ENCODE results near the gene TRIM38.

The TRIM38 gene

DNA sequence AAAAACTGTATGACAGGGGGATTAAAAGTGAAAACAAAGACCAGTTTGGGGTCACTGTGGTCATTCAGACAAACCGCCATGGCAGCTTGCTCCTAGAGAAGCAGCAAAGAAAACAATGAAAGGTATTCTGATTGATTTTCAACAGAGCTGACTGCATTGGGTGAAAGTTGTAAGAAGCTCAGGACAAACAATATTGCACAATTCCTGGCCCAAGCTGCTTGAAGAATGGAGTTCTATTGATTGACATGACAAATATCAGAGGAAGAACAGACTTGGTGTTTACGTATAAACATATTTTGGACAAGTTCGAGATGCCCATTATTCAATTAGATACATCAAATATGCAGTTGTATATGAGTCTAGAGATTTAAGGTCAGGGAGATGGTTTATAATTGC is 62.0 kb downstream of the TRIM38 start:
- Histone ChIP-seq H3K27me3 (ENCODE audit: control insufficient read depth in 5 of 5, insufficient read depth in 4 of 5, low read length in 5 of 5) (no peaks in the 10 kb centered on the region), H3K36me3 (ENCODE audit: control insufficient read depth in 5 of 5, insufficient read depth in 5 of 5, low read length in 5 of 5) (no peaks in the 10 kb centered on the region), H3K27ac (ENCODE audit: low read depth, low read length) (no peak overlapping the region)

DNA sequence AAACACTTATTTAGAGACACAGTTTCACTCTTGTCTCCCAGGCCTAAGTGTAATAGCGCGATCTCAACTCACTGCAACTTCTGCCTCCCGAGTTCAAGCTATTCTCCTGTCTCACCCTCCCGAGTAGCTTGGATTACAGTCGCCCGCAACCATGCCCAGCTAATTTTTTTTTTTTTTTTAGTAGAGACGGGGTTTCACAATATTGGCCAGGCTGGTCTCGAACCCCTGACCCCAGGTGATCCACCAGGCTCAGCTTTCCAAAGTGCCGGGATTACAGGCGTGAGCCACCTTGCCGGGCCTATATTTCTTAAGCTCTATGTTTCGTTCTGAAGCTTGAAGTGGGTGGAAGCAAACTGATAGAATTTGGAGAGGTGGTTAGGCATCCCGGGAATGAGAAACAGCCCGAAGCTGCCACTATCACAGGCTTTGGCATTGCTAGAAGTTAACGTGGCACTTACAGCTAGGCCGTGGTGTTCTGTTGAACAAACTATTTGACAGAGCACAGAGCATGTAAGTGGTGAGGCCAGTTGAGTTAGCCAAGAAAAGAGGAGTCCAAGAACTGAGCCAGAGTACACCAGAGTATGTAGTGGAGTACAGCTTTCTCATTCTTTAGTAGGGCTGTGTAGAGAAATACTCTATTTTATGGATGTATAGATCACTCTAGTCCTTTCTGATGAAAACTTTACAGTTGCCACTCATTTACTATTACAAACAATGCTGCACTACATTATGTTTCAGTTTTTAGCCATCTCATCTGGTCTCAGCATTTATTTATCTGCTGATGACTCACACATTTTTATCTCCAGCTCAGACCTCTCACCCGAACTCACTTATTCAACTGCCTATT is 62.7 kb downstream of the TRIM38 start:
- no peak overlapping the region for H3K9ac ChIP-seq (ENCODE audit: low read length in 5 of 5)
- no peaks in the 10 kb centered on the region for H3K27me3 ChIP-seq (ENCODE audit: control insufficient read depth in 5 of 5, insufficient read depth in 4 of 5, low read length in 5 of 5)
- H3K36me3 ChIP-seq (ENCODE audit: control insufficient read depth in 5 of 5, insufficient read depth in 5 of 5, low read length in 5 of 5) = no peaks in the 10 kb centered on the region
- H3K4me3 ChIP-seq (ENCODE audit: low read depth in 1 of 5, low read length in 5 of 5) = no peak overlapping the region
- H3K9me3 ChIP-seq (ENCODE audit: control insufficient read depth in 5 of 5, low read length in 5 of 5) = no peaks in the 10 kb centered on the region
- peak overlapping the region; percentile 88 for H3K27ac ChIP-seq (ENCODE audit: low read depth, low read length)
- H3K4me1 ChIP-seq (ENCODE audit: control insufficient read depth in 5 of 5, insufficient read depth in 5 of 5, low read length in 5 of 5) = peaks cover 0 to 38% (median 33%) of the 10 kb centered on the region in 5 donors

More for the DNA sequence above, 62.0 kb downstream of the TRIM38 start:
- H3K9me3 ChIP-seq (ENCODE audit: control insufficient read depth in 5 of 5, low read length in 5 of 5) = no peaks in the 10 kb centered on the region
- peaks cover 0 to 42% (median 39%) of the 10 kb centered on the region in 5 donors for H3K4me1 ChIP-seq (ENCODE audit: control insufficient read depth in 5 of 5, insufficient read depth in 5 of 5, low read length in 5 of 5)
- no peak overlapping the region for H3K9ac ChIP-seq (ENCODE audit: low read length in 5 of 5)
- no peak overlapping the region for H3K4me3 ChIP-seq (ENCODE audit: low read depth in 1 of 5, low read length in 5 of 5)

DNA sequence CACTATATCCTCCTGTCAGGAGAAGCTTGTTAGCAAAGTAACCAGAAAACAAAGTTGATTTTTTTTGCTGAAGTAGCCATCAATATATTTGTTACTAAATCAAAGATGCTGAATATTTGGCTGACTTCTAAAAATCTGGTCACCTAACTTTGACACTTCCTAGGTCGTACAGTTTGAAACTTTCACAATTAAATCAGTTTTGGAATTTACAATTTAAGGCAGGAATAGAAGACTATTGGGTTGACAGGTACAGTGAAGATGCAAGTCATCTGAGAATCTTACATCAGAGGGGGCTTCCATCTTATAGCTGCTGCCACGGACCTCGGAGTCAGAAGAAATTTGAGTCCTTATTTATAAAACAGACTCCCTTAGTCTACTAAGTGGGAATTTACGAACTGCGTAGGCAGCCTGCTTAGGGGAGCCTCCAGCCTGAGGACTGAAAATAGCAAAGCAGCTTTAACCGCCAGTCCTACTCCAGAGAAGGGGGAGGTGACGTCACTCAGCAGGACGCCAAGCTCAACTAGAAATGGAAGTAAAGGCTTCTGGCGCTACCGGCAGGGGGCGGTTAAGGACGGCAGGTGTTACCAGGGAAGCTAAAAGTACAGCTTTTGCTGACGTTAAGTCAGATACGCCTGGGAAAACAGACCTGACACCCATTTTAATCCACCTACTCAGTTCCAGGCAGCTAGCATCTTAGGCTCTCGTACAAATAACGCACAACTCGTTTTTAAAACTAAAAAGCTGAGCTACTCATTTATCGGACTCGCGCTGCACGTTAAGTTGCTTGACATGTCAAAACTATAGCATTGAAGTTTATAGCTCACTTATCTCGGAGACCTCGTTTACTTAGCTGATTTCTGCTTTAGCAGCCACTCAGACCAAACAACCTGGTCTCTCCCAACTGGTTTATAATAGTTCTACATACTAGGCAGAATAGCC is 63.6 kb downstream of the TRIM38 start:
- H3K9me3 ChIP-seq (ENCODE audit: control insufficient read depth in 5 of 5, low read length in 5 of 5) = no peaks in the 10 kb centered on the region
- H3K27me3 ChIP-seq (ENCODE audit: control insufficient read depth in 5 of 5, insufficient read depth in 4 of 5, low read length in 5 of 5) = no peaks in the 10 kb centered on the region
- peak overlapping the region; percentile 20 to 79 (median 57) for H3K9ac ChIP-seq (ENCODE audit: low read length in 5 of 5)
- peaks cover 0 to 31% (median 27%) of the 10 kb centered on the region in 5 donors for H3K4me1 ChIP-seq (ENCODE audit: control insufficient read depth in 5 of 5, insufficient read depth in 5 of 5, low read length in 5 of 5)
- H3K36me3 ChIP-seq (ENCODE audit: control insufficient read depth in 5 of 5, insufficient read depth in 5 of 5, low read length in 5 of 5) = no peaks in the 10 kb centered on the region
- H3K27ac ChIP-seq (ENCODE audit: low read depth, low read length) = peak overlapping the region; percentile 88
- H3K4me3 ChIP-seq (ENCODE audit: low read depth in 1 of 5, low read length in 5 of 5) = peak overlapping the region; percentile 70 to 98 (median 94)

DNA sequence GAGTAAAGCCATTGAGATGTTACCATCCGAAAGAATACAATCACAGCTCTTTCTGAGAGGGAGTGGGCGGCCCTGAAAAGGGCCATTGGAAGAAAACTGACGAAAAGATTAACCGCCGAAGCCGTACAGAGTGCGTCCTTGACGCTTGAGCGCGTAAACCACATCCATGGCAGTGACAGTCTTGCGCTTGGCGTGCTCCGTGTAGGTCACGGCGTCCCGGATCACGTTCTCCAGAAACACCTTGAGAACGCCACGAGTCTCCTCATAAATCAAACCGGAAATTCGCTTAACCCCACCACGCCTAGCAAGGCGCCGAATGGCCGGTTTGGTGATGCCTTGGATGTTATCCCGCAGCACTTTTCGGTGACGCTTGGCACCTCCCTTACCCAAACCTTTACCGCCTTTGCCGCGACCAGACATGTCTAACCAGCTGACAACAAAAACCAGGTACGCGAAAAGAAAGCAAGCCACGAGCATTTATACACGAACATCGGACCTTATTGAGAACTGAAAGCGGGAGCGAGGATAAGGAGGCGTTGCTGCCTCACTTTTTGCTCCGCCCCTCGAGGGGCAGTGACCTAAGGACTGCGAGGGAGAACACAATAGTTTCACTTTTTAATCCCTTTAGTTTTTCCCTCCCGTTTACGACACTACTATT is 64.4 kb downstream of the TRIM38 start:
- peaks cover 0 to 34% (median 32%) of the 10 kb centered on the region in 5 donors for H3K4me1 ChIP-seq (ENCODE audit: control insufficient read depth in 5 of 5, insufficient read depth in 5 of 5, low read length in 5 of 5)
- no peaks in the 10 kb centered on the region for H3K27me3 ChIP-seq (ENCODE audit: control insufficient read depth in 5 of 5, insufficient read depth in 4 of 5, low read length in 5 of 5)
- no peaks in the 10 kb centered on the region for H3K36me3 ChIP-seq (ENCODE audit: control insufficient read depth in 5 of 5, insufficient read depth in 5 of 5, low read length in 5 of 5)

DNA sequence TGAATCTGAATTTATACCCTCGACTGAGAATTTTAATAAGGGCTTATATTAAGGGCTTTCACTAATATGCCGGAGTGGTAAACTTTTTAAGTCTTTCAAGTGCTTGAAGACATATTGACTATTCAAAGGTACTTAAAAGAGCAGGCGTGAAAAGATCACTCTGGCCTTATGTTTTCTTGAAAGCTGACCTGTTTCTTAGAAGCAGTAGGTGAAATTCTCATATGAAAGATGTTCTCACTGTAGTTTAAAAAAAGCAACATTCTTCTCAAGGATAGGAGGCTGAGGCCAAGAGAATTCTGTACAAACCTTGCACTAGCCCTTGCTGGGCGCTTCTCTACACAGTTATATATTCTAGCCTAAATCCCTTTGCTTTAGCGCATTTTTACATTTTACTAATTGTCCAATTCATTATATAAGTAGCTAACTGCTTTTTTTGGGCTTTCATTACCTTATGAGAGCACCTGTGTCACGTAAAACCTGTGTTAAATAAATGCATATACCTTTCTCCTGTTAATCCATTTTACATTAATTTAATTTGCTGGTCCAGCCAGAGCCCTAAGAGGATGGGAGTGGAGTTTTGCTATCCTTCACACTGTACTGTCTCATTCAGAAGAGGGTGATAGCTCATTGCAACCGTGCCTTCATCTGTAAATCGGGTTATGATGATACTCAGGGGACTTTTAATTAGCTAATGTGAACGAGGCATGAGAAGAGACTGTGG is 65.0 kb downstream of the TRIM38 start:
- Histone ChIP-seq H3K9me3 (ENCODE audit: control insufficient read depth in 5 of 5, low read length in 5 of 5) (no peaks in the 10 kb centered on the region), H3K4me3 (ENCODE audit: low read depth in 1 of 5, low read length in 5 of 5) (peak overlapping the region; percentile 70 to 98 (median 94)), H3K27ac (ENCODE audit: low read depth, low read length) (peak overlapping the region; percentile 88), H3K4me1 (ENCODE audit: control insufficient read depth in 5 of 5, insufficient read depth in 5 of 5, low read length in 5 of 5) (peaks cover 0 to 38% (median 37%) of the 10 kb centered on the region in 5 donors), H3K9ac (ENCODE audit: low read length in 5 of 5) (peak overlapping the region; percentile 29 to 76 (median 57)), H3K36me3 (ENCODE audit: control insufficient read depth in 5 of 5, insufficient read depth in 5 of 5, low read length in 5 of 5) (no peaks in the 10 kb centered on the region), H3K27me3 (ENCODE audit: control insufficient read depth in 5 of 5, insufficient read depth in 4 of 5, low read length in 5 of 5) (no peaks in the 10 kb centered on the region)

More for the DNA sequence above, 64.4 kb downstream of the TRIM38 start:
- Histone ChIP-seq H3K4me3 (ENCODE audit: low read depth in 1 of 5, low read length in 5 of 5) (peak overlapping the region; percentile 70 to 98 (median 94)), H3K9ac (ENCODE audit: low read length in 5 of 5) (peak overlapping the region; percentile 54 to 76 (median 74)), H3K27ac (ENCODE audit: low read depth, low read length) (peak overlapping the region; percentile 88), H3K9me3 (ENCODE audit: control insufficient read depth in 5 of 5, low read length in 5 of 5) (no peaks in the 10 kb centered on the region)

DNA sequence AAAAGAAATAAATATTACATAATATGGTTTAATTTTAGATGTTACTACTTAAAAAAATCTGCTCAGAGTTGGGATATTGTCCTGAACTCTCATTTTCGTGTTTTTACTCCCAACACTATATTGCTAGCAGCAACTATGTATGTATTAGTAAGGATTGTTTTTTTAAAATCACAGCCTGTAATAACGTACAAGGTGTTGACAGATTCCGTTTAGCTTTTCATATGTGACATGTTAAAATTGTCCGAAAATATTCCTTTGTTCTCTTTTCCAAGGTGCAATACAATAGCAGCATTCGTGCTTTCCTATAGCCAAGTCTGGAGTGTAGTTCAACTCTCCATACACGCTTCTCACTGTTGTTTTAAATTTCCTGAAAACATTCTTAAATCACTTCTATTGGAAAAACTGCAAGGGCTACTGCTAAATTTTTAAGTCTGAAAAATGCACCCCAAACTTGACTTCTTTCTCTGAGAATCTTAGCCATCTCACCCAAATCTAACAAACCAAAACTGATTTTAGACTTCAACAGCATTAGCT is 65.7 kb downstream of the TRIM38 start:
- Histone ChIP-seq H3K27ac (ENCODE audit: low read depth, low read length) (no peak overlapping the region), H3K4me1 (ENCODE audit: control insufficient read depth in 5 of 5, insufficient read depth in 5 of 5, low read length in 5 of 5) (peaks cover 0 to 45% (median 42%) of the 10 kb centered on the region in 5 donors), H3K9me3 (ENCODE audit: control insufficient read depth in 5 of 5, low read length in 5 of 5) (no peaks in the 10 kb centered on the region), H3K4me3 (ENCODE audit: low read depth in 1 of 5, low read length in 5 of 5) (no peak overlapping the region), H3K9ac (ENCODE audit: low read length in 5 of 5) (no peak overlapping the region), H3K36me3 (ENCODE audit: control insufficient read depth in 5 of 5, insufficient read depth in 5 of 5, low read length in 5 of 5) (no peaks in the 10 kb centered on the region), H3K27me3 (ENCODE audit: control insufficient read depth in 5 of 5, insufficient read depth in 4 of 5, low read length in 5 of 5) (no peaks in the 10 kb centered on the region)

DNA sequence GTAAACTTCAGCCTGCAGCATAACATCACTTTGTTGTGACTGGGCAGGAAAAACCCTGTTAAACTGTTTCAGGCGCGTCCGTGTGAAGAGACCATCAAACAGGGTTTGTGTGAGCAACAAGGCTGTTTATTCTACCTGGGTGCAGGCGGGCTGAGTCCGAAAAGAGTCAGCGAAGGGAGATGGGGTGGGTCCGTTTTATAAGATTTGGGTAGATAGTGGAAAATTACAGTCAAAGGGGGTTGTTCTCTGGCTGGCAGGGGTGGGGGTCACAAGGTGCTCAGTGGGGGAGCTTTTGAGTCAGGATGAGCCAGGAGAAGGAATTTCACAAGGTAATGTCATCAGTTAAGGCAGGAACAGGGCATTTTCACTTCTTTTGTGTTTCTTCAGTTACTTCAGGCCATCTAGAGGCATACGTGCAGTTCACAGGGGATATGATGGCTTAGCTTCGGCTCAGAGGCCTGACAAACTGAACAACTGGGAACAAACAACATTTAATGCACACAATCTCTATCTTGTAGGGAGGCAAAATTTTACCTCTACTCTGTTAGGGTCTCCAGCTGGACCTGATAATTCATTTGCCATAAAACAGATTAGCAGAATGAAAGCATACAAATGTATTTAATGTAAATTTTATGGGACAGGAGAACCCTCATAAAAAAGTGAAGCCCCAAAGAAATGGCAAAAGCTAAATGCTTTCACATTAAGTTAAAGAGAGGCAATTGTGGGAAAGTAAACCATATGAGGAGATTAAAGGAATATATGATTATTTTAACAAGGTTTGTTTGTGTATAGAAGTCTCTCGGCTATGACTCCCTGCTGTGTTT is 66.4 kb downstream of the TRIM38 start:
- no peaks in the 10 kb centered on the region for H3K36me3 ChIP-seq (ENCODE audit: control insufficient read depth in 5 of 5, insufficient read depth in 5 of 5, low read length in 5 of 5)
- H3K27ac ChIP-seq (ENCODE audit: low read depth, low read length) = no peak overlapping the region
- H3K9me3 ChIP-seq (ENCODE audit: control insufficient read depth in 5 of 5, low read length in 5 of 5) = no peaks in the 10 kb centered on the region
- H3K4me1 ChIP-seq (ENCODE audit: control insufficient read depth in 5 of 5, insufficient read depth in 5 of 5, low read length in 5 of 5) = peaks cover 0 to 48% (median 42%) of the 10 kb centered on the region in 5 donors
- H3K4me3 ChIP-seq (ENCODE audit: low read depth in 1 of 5, low read length in 5 of 5) = no peak overlapping the region
- H3K27me3 ChIP-seq (ENCODE audit: control insufficient read depth in 5 of 5, insufficient read depth in 4 of 5, low read length in 5 of 5) = no peaks in the 10 kb centered on the region
- H3K9ac ChIP-seq (ENCODE audit: low read length in 5 of 5) = no peak overlapping the region

DNA sequence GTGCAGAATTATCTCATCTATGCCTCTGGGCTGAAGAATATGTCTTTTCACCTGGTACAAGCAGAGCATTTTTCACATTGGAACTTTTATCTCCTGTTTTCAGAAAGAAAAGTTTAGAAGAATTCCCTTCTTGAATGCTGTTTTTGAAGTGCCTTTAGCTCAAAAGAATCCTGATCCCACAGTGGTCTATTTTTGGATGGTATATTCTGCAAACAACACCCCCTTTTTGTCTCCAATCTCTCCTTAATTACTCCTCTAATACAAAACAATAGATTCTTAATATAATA is 66.9 kb downstream of the TRIM38 start:
- peaks cover 0 to 52% (median 42%) of the 10 kb centered on the region in 5 donors for H3K4me1 ChIP-seq (ENCODE audit: control insufficient read depth in 5 of 5, insufficient read depth in 5 of 5, low read length in 5 of 5)
- H3K9me3 ChIP-seq (ENCODE audit: control insufficient read depth in 5 of 5, low read length in 5 of 5) = no peaks in the 10 kb centered on the region
- no peak overlapping the region for H3K27ac ChIP-seq (ENCODE audit: low read depth, low read length)
- H3K27me3 ChIP-seq (ENCODE audit: control insufficient read depth in 5 of 5, insufficient read depth in 4 of 5, low read length in 5 of 5) = no peaks in the 10 kb centered on the region
- H3K36me3 ChIP-seq (ENCODE audit: control insufficient read depth in 5 of 5, insufficient read depth in 5 of 5, low read length in 5 of 5) = no peaks in the 10 kb centered on the region
- no peak overlapping the region for H3K4me3 ChIP-seq (ENCODE audit: low read depth in 1 of 5, low read length in 5 of 5)
- no peak overlapping the region for H3K9ac ChIP-seq (ENCODE audit: low read length in 5 of 5)
